Measurements from ENCODE around the gene HSPG2. TPM values are rescaled to one million over a fixed set of nuclear protein-coding genes. Genes with fewer than 3 reads are reported as not detected.

The HSPG2 gene
- total and polyA plus RNA-seq, 9 of the 15 experiments (the other 6 are each of a cell fraction or from before 2014, with no cell fraction given): 0.14 to 160 (median 15.7) TPM

- POLR2A ChIA-PET: interaction anchor here (0.6 to 1.0 kb wide), 2 partner anchors 10 to 44 kb away, joined by 3 read pairs; no protein-coding TSS in a partner anchor
- no peak overlapping the region for H3K4me3 ChIP-seq
- in situ Hi-C loops (cut with MboI): no loop called here
- intact Hi-C loops (cut with micrococcal nuclease): no loop called here
- peak; percentile 26 for FAIRE-seq
- H3K9me3 ChIP-seq (replicated peaks; ENCODE audit: control insufficient read depth, insufficient read depth, low read depth, low read length): peaks cover 9% of the 10 kb centered on the region
- peaks cover 96% of the 10 kb centered on the region; the same call in 2 of the 3 replicates for H3K36me3 ChIP-seq (ENCODE audit: control insufficient read depth, insufficient read depth, low read length)
- H3K27ac ChIP-seq (ENCODE audit: extremely low read depth, low read depth, low read length): no peak overlapping the region
- H2AFZ ChIP-seq (ENCODE audit: low read depth, low read length): no peak overlapping the region
- peaks cover 0 to 25% of the 10 kb centered on the region in 2 experiments; a peak in 1 of 5 replicates for H3K4me1 ChIP-seq (replicated peaks in 1 of 2; ENCODE audit: control insufficient read depth in 2 of 2, insufficient read depth in 2 of 2, low read length in 2 of 2)
- no peaks in the 10 kb centered on the region; the same call in 1 of the 2 replicates for H4K20me1 ChIP-seq (replicated peaks; ENCODE audit: control insufficient read depth, insufficient read depth, low read length)
- TF ChIP-seq CBX3 (IDR thresholded peaks at IDR 0.05; ENCODE audit: borderline replicate concordance in 1 of 2, low read length in 2 of 2) (peak in 1 of 2 experiments; percentile 61; a peak in 1 of 3 replicates), CBX5 (IDR thresholded peaks at IDR 0.05; ENCODE audit: borderline replicate concordance, low read depth) (peak; percentile 58; the same call in 1 of the 2 replicates), ZNF124 (CRISPR knock-in tag; IDR thresholded peaks at IDR 0.05) (no peak), AFF1 (IDR thresholded peaks at IDR 0.05; ENCODE audit: low read depth in 1 of 2, partially characterized antibody in 2 of 2) (peak in 1 of 2 experiments; percentile 98), TRIM28 (IDR thresholded peaks at IDR 0.05) (0 out of 2 replicates have a peak, but pooled peaks have one; percentile 43)
- TF ChIP-seq, protein P1, sequence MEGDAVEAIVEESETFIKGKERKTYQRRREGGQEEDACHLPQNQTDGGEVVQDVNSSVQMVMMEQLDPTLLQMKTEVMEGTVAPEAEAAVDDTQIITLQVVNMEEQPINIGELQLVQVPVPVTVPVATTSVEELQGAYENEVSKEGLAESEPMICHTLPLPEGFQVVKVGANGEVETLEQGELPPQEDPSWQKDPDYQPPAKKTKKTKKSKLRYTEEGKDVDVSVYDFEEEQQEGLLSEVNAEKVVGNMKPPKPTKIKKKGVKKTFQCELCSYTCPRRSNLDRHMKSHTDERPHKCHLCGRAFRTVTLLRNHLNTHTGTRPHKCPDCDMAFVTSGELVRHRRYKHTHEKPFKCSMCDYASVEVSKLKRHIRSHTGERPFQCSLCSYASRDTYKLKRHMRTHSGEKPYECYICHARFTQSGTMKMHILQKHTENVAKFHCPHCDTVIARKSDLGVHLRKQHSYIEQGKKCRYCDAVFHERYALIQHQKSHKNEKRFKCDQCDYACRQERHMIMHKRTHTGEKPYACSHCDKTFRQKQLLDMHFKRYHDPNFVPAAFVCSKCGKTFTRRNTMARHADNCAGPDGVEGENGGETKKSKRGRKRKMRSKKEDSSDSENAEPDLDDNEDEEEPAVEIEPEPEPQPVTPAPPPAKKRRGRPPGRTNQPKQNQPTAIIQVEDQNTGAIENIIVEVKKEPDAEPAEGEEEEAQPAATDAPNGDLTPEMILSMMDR (IDR thresholded peaks at IDR 0.05 in 2 of 3, conservative IDR thresholded peaks at IDR 0.05 in 1 of 3; ENCODE audit: insufficient read depth in 2 of 3, low read depth in 1 of 3, low read length in 3 of 3): peak; percentile 19 to 25 (median 21); a peak in 3 of 6 replicates
- H3K9me1 ChIP-seq (ENCODE audit: control insufficient read depth, insufficient read depth, low read length): peaks cover 5% of the 10 kb centered on the region
- CTCF ChIA-PET (ENCODE audit: low intra/inter-chr PET ratio): no interaction called here
- 85% methylated on average over 1 of the region's 1 CpG for WGBS (ENCODE audit: insufficient coverage, low coverage, missing lambda C conversion rate)
- peak in 1 of 4 experiments; percentile 36 for DNase-seq (ENCODE audit: extremely low read depth in 1 of 4, low spot score in 3 of 4)
- ATAC-seq: peak; percentile 61
- H3K4me2 ChIP-seq (ENCODE audit: insufficient read depth, low read length): no peak overlapping the region
- no peaks in the 10 kb centered on the region for H3K27me3 ChIP-seq (ENCODE audit: control insufficient read depth in 2 of 2, insufficient read depth in 2 of 2, low read length in 2 of 2)
- no peak overlapping the region for H3K9ac ChIP-seq (ENCODE audit: insufficient read depth in 1 of 2, low read depth in 2 of 2, low read length in 2 of 2)
- BruUV-seq (replicated peaks): no TSS peak
- H3K79me2 ChIP-seq (ENCODE audit: control insufficient read depth, insufficient read depth, low read length): no peaks in the 10 kb centered on the region
Measured at GRCh38 chr1:21834094-21834493, 103.0 kb downstream of the HSPG2 start.
